GM19239 (cell line): ENCODE measurements around the gene KRTAP10-8.
"Not testable (repeated sequence)": the region's sequence is repeated elsewhere in the genome, so short reads cannot be mapped to it uniquely, and the experiment has no call there.

Experiments
- DNase-seq: peaks from one replicate; pipeline ENCODE4 v3.0.0; 2011; ENCODE audit warnings: low spot score; ENCODE audit not compliant: insufficient read length
- FAIRE-seq: peaks from 2 replicates; lab custom pipeline; 2011; peaks lifted over from hg19 to GRCh38; lab: Jason Lieb, UNC

KRTAP10-8 gene

GRCh38 chr21:44614961-44615391 is 3.1 kb downstream of the KRTAP10-8 start:
- DNase-seq (no peak), FAIRE-seq (no peak)

- FAIRE-seq (no peak), DNase-seq (no peak)
Measured at GRCh38 chr21:44615466-44615865, 3.6 kb downstream of the KRTAP10-8 start.

GRCh38 chr21:44615911-44616590 is 4.2 kb downstream of the KRTAP10-8 start:
- DNase-seq, result no peak

GRCh38 chr21:44616591-44616926 is 4.7 kb downstream of the KRTAP10-8 start:
- FAIRE-seq (no peak), DNase-seq (no peak)

More at GRCh38 chr21:44615911-44616590, 4.2 kb downstream of the KRTAP10-8 start:
- FAIRE-seq, result no peak

- no peak for DNase-seq
- FAIRE-seq, result no peak
Measured at GRCh38 chr21:44617071-44617501, 5.2 kb downstream of the KRTAP10-8 start.

- DNase-seq (no peak), FAIRE-seq (no peak)
Measured at GRCh38 chr21:44618504-44618903, 6.6 kb downstream of the KRTAP10-8 start.

- no peak for DNase-seq
- no peak for FAIRE-seq
Measured at GRCh38 chr21:44618909-44619308, 7.0 kb downstream of the KRTAP10-8 start.

- no peak for FAIRE-seq
- DNase-seq, result no peak
Measured at GRCh38 chr21:44619886-44620285, 8.0 kb downstream of the KRTAP10-8 start.

- no peak for FAIRE-seq
- DNase-seq, result no peak
Measured at GRCh38 chr21:44623575-44623974, 11.7 kb downstream of the KRTAP10-8 start.

GRCh38 chr21:44625756-44626155 is 13.9 kb downstream of the KRTAP10-8 start:
- no peak for FAIRE-seq
- DNase-seq, result no peak

- DNase-seq (no peak), FAIRE-seq (no peak)
Measured at GRCh38 chr21:44626262-44626661, 14.4 kb downstream of the KRTAP10-8 start.

- DNase-seq (no peak), FAIRE-seq (no peak)
Measured at GRCh38 chr21:44626673-44627143, 14.8 kb downstream of the KRTAP10-8 start, which contains the start of gene KRTAP10-9. TSS of gene KRTAP10-9 (plus strand) at chr21:44627093. CDS start at chr21:44627172, 79 bp downstream.

- not testable (repeated sequence) for FAIRE-seq, DNase-seq
Measured at GRCh38 chr21:44627181-44627822, 15.4 kb downstream of the KRTAP10-8 start.

- not testable (repeated sequence) for FAIRE-seq, DNase-seq
Measured at GRCh38 chr21:44627831-44628233, 16.0 kb downstream of the KRTAP10-8 start.

GRCh38 chr21:44628707-44629391 is 17.0 kb downstream of the KRTAP10-8 start:
- DNase-seq, result no peak
- no peak for FAIRE-seq

- DNase-seq (no peak), FAIRE-seq (no peak)
Measured at GRCh38 chr21:44630440-44630839, 18.6 kb downstream of the KRTAP10-8 start.

- DNase-seq (no peak), FAIRE-seq (no peak)
Measured at GRCh38 chr21:44632067-44632466, 20.2 kb downstream of the KRTAP10-8 start.

- FAIRE-seq (no peak), DNase-seq (no peak)
Measured at GRCh38 chr21:44636209-44637017, 24.5 kb downstream of the KRTAP10-8 start.

- DNase-seq (no peak), FAIRE-seq (no peak)
Measured at GRCh38 chr21:44637018-44637850, 25.4 kb downstream of the KRTAP10-8 start, which contains the start of gene KRTAP10-10. TSS of gene KRTAP10-10 (plus strand) at chr21:44637356. CDS start at chr21:44637418, 62 bp downstream.
